ENCODE data around the gene EGFLAM.
A peak's percentile ranks its signal among the peaks of the same experiment; 100 is the strongest.

EGFLAM gene

DNA sequence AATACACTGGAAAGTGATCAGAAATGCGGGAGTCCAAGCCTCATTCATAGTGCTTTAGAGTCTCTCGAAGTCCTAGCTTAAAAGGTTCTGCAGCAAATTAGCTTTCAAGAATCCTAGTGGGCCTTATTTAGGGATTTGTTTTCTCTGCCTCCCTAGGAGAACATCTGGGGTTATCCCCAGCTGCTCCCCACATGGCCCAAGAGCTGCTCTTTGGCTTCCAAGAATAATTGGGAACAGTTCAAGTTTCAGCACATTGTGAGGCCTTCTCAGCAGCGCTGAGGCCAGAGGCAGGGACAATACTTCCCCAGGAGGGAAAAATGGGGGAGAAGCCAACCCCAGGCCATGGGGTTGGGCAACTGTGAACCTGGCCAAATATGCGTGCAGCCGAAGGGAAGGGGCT, 189.4 kb downstream of the EGFLAM start:
- Mint-ChIP-seq H3K27ac (no peak overlapping the region), H3K9me3 (peaks cover 4% of the 10 kb centered on the region), H3K4me3 (no peak overlapping the region), H3K27me3 (peaks cover 64% of the 10 kb centered on the region), H3K4me1 (no peaks in the 10 kb centered on the region), H3K36me3 (no peaks in the 10 kb centered on the region)
- no peak for ATAC-seq

DNA sequence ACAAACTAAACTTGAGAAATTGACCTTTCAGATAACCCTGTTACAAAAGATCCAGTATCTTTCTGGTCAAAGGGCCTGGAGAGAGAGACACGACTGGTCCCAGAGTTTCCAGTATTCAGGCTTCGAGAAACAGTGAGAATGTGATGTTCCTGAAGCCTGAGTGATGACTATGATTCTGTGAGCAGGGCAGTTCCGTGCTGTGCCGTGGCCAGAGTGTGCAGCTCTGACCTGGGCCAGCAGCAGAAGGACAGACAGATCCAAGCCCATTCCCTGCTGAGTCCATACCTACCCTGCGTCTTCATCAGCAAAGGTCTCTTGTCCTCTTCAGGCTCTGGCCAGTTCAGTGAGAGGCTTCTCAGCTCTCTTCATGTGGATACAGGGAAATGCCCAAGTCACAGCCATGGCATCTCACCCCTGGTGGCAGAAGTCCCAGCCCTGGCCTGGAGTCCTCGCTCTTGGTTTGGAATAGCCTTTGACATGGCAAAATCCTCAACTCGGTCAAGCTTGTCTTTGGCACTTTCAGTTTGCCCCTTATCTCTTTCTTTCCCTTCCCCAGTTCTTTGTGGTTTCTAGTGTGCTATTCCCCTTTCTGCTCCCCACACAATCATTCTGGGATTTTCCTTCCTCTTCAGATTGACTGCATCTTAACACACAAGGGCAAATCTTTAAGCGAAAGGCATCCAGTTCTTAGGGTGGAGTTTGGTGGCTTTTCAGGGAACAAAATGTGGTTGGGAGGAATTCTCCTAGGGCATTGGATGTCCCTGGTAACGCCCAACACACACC, 190.4 kb downstream of the EGFLAM start:
- no peaks in the 10 kb centered on the region for H3K36me3 Mint-ChIP-seq
- H3K4me3 Mint-ChIP-seq, result no peak overlapping the region
- peaks cover 7% of the 10 kb centered on the region for H3K9me3 Mint-ChIP-seq
- H3K4me1 Mint-ChIP-seq, result peaks cover 7% of the 10 kb centered on the region
- H3K27ac Mint-ChIP-seq, result no peak overlapping the region
- ATAC-seq, result no peak
- peaks cover 64% of the 10 kb centered on the region for H3K27me3 Mint-ChIP-seq

DNA sequence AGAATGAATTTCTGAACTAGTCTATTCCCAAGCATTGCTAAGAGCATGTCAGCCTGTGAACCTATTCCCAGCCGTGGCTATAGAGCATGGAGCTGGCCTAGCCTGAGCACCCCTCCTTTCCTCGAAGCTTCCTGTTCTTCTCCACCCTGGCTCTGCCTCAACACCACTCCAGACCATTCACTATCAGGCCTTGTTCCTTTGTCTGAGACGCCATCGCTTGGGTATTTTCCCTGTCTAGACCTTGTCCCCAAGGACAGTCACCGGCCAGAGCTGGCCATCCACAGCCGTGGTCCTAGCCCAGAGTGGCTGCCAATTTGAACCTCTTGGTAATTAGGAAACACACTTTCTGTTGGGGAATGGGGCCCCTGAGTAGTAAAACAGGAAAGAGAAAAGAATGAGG, 192.3 kb downstream of the EGFLAM start:
- Mint-ChIP-seq H3K4me3 (no peak overlapping the region), H3K27ac (no peak overlapping the region), H3K9me3 (peaks cover 7% of the 10 kb centered on the region), H3K4me1 (peaks cover 10% of the 10 kb centered on the region), H3K27me3 (peaks cover 55% of the 10 kb centered on the region), H3K36me3 (no peaks in the 10 kb centered on the region)
- ATAC-seq, result no peak

DNA sequence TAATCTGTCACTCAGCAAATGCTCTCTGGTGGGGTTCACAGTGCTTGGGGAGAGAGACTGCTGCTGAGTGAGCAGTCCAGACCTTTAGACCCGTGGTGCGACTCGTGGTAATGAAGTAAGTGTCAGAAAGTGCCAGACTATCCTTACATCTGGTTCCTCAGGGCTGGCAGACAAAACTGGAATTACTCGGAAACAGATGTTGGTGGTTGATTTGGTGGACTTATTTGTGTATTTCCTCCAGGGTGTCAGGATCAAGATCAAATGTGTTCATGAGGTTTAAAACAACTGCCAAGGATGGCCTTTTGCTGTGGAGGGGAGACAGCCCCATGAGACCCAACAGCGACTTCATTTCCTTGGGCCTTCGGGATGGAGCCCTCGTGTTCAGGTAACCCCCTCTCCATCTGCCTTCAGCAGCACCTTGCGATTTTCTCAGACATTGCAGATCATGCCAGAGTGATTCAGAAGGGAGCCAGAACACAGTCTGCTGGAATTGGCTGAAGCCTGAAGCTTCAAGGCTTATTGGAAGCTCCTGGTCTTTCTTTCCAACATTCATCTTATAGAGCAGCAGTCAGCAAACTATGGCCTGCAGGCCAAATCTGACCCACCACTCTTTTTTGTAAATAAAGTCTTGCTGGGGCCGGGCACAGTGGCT, 192.8 kb downstream of the EGFLAM start:
- H3K27me3 Mint-ChIP-seq, result peaks cover 54% of the 10 kb centered on the region

DNA sequence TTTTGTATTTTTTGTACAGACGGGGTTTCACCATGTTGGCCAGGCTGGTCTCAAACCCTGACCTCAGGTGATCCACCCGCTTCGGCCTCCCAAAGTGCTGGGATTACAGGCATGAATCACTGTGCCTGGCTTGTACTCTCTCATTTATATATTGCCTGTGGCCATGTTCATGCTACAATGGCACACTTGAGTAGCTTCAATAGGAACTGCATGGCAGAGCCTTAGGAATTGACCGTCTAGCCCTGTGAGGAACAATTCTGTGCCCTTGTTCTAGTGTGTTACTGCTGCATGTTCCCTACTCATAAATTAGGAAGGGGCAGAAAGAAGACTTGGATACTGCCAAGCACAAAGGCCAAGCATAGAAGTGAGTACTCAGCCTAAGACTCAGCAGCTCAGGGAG, 193.8 kb downstream of the EGFLAM start:
- Mint-ChIP-seq H3K27ac (no peak overlapping the region), H3K4me1 (peaks cover 10% of the 10 kb centered on the region), H3K27me3 (peaks cover 54% of the 10 kb centered on the region)

More for the DNA sequence above, 192.8 kb downstream of the EGFLAM start:
- H3K4me3 Mint-ChIP-seq, result no peak overlapping the region
- H3K36me3 Mint-ChIP-seq, result no peaks in the 10 kb centered on the region
- no peak overlapping the region for H3K27ac Mint-ChIP-seq
- peaks cover 10% of the 10 kb centered on the region for H3K4me1 Mint-ChIP-seq
- peaks cover 5% of the 10 kb centered on the region for H3K9me3 Mint-ChIP-seq
- ATAC-seq, result no peak

DNA sequence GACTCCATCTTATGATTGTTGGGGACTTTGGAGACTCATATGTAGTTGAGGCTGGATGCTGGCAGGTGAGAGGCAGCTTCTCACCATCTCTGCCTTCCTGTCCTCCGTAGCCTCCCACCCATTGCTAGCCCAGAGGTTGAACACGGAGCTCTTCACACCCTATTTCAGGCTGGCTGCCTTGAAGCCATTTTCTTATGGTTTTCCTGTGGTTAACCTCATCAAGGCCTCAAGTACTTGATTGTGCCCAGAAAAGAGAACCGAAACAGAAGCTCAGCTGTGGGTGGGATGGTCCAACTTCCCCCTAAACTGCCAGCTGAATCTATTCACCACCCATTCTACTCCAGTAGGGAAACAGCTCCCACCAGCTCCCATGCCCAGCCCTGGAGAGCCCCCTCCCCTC, 195.1 kb downstream of the EGFLAM start:
- H3K4me3 Mint-ChIP-seq, result no peak overlapping the region
- peaks cover 3% of the 10 kb centered on the region for H3K9me3 Mint-ChIP-seq
- peak; percentile 93 for ATAC-seq
- no peak overlapping the region for H3K27ac Mint-ChIP-seq
- H3K36me3 Mint-ChIP-seq, result no peaks in the 10 kb centered on the region
- H3K27me3 Mint-ChIP-seq, result peaks cover 54% of the 10 kb centered on the region
- H3K4me1 Mint-ChIP-seq, result peaks cover 10% of the 10 kb centered on the region

More for the DNA sequence above, 193.8 kb downstream of the EGFLAM start:
- ATAC-seq, result no peak
- no peaks in the 10 kb centered on the region for H3K36me3 Mint-ChIP-seq
- no peak overlapping the region for H3K4me3 Mint-ChIP-seq
- H3K9me3 Mint-ChIP-seq, result peaks cover 3% of the 10 kb centered on the region

DNA sequence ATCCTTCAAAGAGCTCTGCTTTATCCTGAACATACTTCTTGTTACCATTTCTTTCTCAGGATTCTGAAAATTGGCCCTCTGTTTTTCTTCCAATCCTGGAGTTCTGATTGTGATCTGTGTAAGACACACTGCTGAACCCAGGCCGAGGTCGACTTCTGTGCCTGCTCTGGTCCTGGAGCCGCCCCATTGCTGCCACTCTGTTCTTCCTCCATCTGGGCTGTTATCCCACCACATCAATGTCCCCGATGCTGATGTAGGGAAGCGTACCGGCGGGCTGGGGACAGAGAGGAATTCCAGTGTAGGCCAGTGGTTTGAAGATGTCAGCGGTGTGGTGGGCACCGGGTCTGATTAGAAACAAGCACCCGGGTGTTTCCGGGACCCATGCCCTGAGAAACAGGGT, 195.6 kb downstream of the EGFLAM start:
- no peak overlapping the region for H3K4me3 Mint-ChIP-seq
- H3K27me3 Mint-ChIP-seq, result peaks cover 54% of the 10 kb centered on the region
- no peaks in the 10 kb centered on the region for H3K36me3 Mint-ChIP-seq
- peaks cover 10% of the 10 kb centered on the region for H3K4me1 Mint-ChIP-seq
- peaks cover 3% of the 10 kb centered on the region for H3K9me3 Mint-ChIP-seq
- ATAC-seq, result no peak
- no peak overlapping the region for H3K27ac Mint-ChIP-seq

DNA sequence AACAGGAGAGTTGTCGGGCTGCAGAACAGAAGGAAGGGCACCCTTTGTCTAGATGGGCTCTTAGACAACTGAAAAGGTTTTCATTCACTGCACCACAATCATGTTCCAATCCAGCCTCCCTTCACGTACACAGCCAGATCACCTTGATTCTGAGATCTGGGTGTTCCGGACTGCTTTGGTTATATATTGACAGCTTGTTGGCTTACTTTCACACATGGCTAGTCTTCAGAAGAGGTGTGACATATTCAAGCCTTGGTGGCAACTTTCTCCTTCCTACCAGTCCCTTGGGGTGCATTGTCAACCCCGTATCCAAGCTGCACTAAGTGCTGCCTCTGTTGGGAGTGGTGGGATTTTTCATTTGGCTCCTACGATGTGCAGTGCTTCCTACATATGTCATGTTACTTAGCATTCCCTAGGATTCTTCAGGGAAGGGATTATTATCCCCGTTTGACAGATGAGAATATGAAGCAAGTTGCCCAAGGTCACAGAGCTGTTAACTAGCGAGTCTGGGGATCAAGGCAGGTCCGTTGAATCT, 197.5 kb downstream of the EGFLAM start:
- Mint-ChIP-seq H3K27me3 (peaks cover 51% of the 10 kb centered on the region), H3K4me3 (no peak overlapping the region), H3K4me1 (peaks cover 10% of the 10 kb centered on the region), H3K36me3 (no peaks in the 10 kb centered on the region), H3K27ac (no peak overlapping the region), H3K9me3 (peaks cover 8% of the 10 kb centered on the region)
- no peak for ATAC-seq

DNA sequence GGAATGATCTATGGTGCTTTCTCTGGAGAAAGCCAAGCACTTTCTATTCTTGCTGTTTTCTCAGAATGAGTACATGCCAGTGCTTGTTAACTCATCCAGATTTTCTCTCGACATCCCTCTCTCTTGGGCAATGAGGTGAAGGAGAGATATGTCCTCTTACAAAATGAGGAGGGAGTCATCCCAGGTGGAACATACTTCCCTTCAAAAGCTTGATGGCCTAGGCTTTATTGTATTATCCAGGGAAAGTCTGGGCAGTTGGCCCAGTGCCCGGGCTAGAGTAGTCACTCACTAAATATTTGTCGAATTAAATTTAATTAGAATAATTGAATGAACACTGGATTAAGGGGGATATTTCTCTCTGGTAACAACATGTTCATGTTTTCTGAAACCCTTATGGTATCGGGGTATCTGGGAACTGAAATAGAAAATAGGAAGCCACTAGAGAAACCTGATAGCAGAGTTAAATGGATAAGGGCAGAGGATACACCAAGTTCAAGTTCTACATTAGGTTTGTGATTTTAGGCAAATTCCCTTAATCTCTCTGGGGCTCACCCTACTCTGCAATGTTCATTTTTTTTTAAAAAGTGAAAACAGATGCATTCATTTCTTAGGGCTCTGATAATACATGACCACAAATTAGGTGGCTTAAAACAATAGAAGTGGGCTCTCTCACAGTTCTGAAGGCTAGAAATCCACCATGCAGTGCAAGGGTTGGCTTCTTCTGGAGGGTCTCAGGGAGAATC, 198.5 kb downstream of the EGFLAM start:
- H3K4me1 Mint-ChIP-seq, result peaks cover 10% of the 10 kb centered on the region
- no peak for ATAC-seq
- H3K36me3 Mint-ChIP-seq, result no peaks in the 10 kb centered on the region
- H3K27ac Mint-ChIP-seq, result no peak overlapping the region
- H3K9me3 Mint-ChIP-seq, result peaks cover 8% of the 10 kb centered on the region
- H3K4me3 Mint-ChIP-seq, result no peak overlapping the region
- H3K27me3 Mint-ChIP-seq, result peaks cover 49% of the 10 kb centered on the region

DNA sequence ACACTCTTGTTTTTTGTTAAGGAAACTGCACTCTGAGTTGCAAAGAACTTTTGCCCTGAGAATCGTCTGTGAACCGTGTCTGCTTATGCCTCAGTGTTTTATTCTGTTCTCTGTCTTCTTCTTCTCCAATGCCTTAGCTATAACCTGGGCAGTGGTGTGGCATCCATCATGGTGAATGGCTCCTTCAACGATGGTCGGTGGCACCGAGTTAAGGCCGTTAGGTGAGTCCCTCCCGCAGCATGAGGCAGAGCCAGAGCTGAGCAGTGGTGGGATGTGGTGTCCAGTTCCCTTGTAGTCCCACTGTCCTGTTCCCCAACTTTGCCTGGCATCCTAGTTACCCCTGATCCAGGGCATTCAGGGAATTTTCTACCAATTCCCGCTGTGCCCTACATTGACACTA, 199.8 kb downstream of the EGFLAM start:
- peaks cover 8% of the 10 kb centered on the region for H3K9me3 Mint-ChIP-seq
- H3K27ac Mint-ChIP-seq, result no peak overlapping the region
- no peak overlapping the region for H3K4me3 Mint-ChIP-seq

DNA sequence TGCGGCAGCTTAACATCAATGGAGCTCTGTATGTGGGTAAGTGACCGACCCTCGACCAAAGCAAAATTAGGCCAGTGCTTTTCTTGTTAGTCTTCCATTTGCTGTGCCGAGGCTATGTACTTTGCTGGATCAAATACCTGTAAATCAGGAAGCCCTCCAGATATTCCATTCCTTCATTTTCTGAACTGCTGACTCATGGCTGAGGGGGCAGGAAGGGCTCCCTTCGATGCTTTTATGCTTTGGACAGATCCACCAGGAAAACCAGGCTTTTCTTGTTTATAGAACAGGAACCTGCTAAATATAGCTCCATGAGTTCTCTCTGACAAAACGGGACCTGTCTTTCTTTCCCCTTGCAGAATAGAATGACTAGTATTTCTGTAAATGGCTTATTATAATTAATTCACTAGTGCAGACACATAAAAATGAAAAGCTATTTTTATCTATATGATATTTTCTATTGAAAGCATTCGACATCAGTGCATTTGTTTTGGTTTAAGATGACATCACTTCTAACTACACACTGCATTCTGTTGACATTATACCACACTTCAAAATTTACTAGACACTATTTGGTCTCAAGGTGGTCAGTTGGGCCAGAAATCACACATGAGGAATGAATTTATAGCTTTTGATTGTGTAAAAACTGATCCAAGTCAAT, 204.7 kb downstream of the EGFLAM start:
- H3K27me3 Mint-ChIP-seq, result peaks cover 36% of the 10 kb centered on the region

More for the DNA sequence above, 199.8 kb downstream of the EGFLAM start:
- ATAC-seq, result no peak
- Mint-ChIP-seq H3K4me1 (peaks cover 9% of the 10 kb centered on the region), H3K27me3 (peaks cover 60% of the 10 kb centered on the region), H3K36me3 (no peaks in the 10 kb centered on the region)

DNA sequence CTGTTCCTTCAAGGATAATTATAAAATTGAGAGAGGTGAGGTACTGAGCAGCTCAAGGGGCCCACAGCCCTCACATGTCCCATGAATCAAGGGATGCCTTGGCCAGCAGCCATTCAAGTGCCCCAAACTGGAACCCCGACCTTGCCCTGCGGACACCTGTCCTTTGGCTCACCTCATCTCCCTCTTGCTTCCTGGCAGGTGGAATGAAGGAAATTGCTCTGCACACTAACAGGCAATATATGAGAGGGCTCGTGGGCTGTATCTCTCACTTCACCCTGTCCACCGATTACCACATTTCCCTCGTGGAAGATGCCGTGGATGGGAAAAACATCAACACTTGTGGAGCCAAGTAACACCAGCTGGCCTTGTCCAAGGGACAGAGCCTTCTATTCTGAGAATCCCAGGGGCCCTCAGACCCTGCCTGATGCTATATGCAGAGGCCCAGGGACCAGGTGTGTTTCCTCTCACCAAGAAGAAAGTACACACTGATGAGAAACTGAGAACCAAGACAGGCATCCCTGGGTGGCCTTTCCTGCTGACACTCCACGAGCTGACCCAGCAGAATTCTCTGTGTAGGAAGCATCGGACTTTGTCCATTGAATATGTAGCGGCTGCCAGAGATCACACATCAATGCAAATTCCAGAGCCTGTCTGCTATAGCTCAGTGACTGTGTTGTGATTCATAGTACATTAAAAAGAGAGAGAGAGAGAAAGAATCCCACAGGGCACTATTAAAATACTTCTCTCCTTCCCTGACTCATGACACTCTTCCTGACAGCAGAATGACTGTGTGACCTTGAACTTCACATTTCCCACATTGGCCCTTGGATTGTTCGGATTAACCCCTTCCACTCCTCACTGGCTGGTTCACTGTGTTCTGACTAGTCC, 205.5 kb downstream of the EGFLAM start:
- Mint-ChIP-seq H3K9me3 (peaks cover 5% of the 10 kb centered on the region), H3K36me3 (no peaks in the 10 kb centered on the region), H3K27ac (no peak overlapping the region), H3K4me1 (no peaks in the 10 kb centered on the region), H3K27me3 (peaks cover 32% of the 10 kb centered on the region), H3K4me3 (no peak overlapping the region)
- ATAC-seq, result no peak

More for the DNA sequence above, 204.7 kb downstream of the EGFLAM start:
- Mint-ChIP-seq H3K36me3 (no peaks in the 10 kb centered on the region), H3K9me3 (peaks cover 5% of the 10 kb centered on the region), H3K4me3 (no peak overlapping the region), H3K4me1 (no peaks in the 10 kb centered on the region), H3K27ac (no peak overlapping the region)
- ATAC-seq, result no peak

DNA sequence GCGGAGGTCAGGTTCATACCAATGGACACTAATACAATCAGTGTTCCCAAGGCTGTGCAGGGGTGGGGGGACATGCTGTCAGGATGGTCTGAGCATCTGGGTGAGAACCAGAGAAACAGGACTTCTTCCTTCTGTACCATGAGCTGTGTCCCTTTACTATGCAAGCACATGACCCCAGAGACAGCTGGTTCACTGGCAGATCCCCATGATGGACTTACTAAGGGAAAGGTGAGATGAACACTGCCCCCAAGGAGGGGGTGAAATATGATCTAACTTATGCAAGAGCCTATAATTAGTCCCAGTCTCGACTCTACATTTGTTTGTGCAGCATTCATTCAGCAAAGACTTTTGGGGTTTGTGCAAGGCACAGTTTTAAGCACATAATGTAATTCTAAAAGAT, 206.7 kb downstream of the EGFLAM start:
- Mint-ChIP-seq H3K4me1 (no peaks in the 10 kb centered on the region), H3K36me3 (no peaks in the 10 kb centered on the region), H3K27ac (no peak overlapping the region), H3K9me3 (no peaks in the 10 kb centered on the region), H3K4me3 (no peak overlapping the region), H3K27me3 (peaks cover 35% of the 10 kb centered on the region)
- ATAC-seq, result no peak

Measured in stimulated activated memory B cell treated with anti-CD40 and anti-IgM and Interleukin-4, amounts not matched to agents 10 μg/mL and 1 μg/mL and 100 μg/mL, for 72 hours (primary cell).